Measurements from ENCODE around the gene FAR1. TPM values are rescaled to one million over a fixed set of nuclear protein-coding genes. Genes with fewer than 3 reads are reported as not detected.
"Not testable (repeated sequence)": the region's sequence is repeated elsewhere in the genome, so short reads cannot be mapped to it uniquely, and the experiment has no call there.

The FAR1 gene
- total RNA-seq, 2 experiments from 2014 or later = 37.2 to 42.3 TPM

DNA sequence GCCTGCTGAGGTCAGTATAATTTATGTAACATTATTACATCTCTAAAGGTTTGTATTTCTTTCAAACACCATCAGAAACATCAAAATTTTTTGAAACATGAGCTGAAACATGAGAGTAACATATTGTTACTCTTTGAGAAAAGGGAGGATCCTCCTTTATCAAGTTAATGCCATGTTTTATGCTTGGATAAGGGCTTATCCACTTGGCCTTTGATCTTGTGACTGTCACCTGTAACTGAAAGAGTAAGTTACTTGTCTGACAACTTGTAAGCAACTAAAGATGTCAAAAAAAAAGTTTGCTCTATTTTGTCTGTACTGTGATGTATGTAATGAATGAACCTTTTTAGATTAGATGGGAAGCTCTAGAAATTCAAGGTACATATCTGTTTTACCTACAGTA, 59.6 kb downstream of the FAR1 start:
- CTCF ChIA-PET = interaction anchor here (0.7 to 0.8 kb wide), 3 partner anchors 13 to 421 kb away, joined by 3 to 4 read pairs (median 3); no protein-coding TSS in a partner anchor
- DNase-seq = no peak
- no peak overlapping the region for H3K4me3 Mint-ChIP-seq
- H3K4me1 Mint-ChIP-seq (ENCODE audit: low read depth) = no peaks in the 10 kb centered on the region
- peaks cover 17% of the 10 kb centered on the region for H3K36me3 Mint-ChIP-seq (ENCODE audit: low read depth)
- intact Hi-C loops (cut with micrococcal nuclease) = no loop called here
- H3K27ac Mint-ChIP-seq = no peak overlapping the region
- no peaks in the 10 kb centered on the region for H3K9me3 Mint-ChIP-seq
- no peaks in the 10 kb centered on the region for H3K27me3 Mint-ChIP-seq (ENCODE audit: low read depth)

DNA sequence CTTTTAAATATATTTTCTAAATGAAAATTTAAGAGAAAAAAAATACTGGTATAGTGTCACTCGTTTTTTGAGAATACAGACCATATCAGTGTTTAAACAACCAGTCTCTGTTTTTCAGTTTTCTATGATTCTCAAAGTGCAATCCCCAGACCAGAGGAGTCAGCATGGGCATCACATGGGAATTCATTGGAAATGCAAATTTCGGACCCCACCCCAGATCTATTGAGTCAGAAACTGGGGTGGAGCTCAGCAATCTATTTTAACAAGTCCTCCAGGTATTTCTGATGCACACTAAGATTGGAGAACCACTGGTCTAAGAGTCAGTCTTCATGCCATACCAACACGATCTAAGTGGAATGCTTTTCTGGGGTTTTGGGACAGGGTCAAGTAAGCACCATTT, 66.1 kb downstream of the FAR1 start:
- intact Hi-C loops (cut with micrococcal nuclease) = no loop called here
- H3K27ac Mint-ChIP-seq = no peak overlapping the region
- no peak for DNase-seq
- H3K9me3 Mint-ChIP-seq = no peaks in the 10 kb centered on the region
- H3K4me3 Mint-ChIP-seq = no peak overlapping the region
- H3K4me1 Mint-ChIP-seq (ENCODE audit: low read depth) = no peaks in the 10 kb centered on the region
- CTCF ChIA-PET = no interaction called here
- peaks cover 4% of the 10 kb centered on the region for H3K36me3 Mint-ChIP-seq (ENCODE audit: low read depth)
- H3K27me3 Mint-ChIP-seq (ENCODE audit: low read depth) = no peaks in the 10 kb centered on the region

DNA sequence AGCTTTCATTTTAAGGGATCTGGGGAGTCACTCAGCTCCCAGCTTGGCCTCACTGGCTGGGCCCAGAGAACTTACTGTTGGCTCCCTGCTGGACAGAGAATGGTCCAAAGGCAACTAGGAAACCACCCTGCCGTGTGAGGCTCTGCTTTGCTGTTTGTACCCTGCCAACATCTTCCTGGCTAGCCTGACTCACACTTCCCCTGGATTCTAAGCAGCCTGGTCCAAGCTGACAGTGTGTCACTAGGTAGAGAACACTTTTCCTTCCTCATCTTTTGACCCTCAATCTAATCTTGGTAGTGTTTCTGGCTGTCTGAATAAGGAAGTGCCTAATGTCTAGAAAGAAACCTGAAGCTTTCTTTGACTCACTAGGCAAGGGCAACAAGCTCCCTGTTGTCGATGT, 76.7 kb downstream of the FAR1 start:
- Mint-ChIP-seq H3K27ac (no peak overlapping the region), H3K4me1 (ENCODE audit: low read depth) (no peaks in the 10 kb centered on the region), H3K9me3 (no peaks in the 10 kb centered on the region), H3K27me3 (ENCODE audit: low read depth) (peaks cover 17% of the 10 kb centered on the region), H3K4me3 (no peak overlapping the region), H3K36me3 (ENCODE audit: low read depth) (no peaks in the 10 kb centered on the region)
- DNase-seq = no peak
- intact Hi-C loops (cut with micrococcal nuclease) = no loop called here
- CTCF ChIA-PET = no interaction called here

- H3K4me1 Mint-ChIP-seq (ENCODE audit: low read depth); H3K9me3 Mint-ChIP-seq; DNase-seq; H3K27ac Mint-ChIP-seq; H3K36me3 Mint-ChIP-seq (ENCODE audit: low read depth); CTCF ChIA-PET; intact Hi-C loops (cut with micrococcal nuclease); H3K27me3 Mint-ChIP-seq (ENCODE audit: low read depth); H3K4me3 Mint-ChIP-seq: not testable (repeated sequence)
Observed at GRCh38 chr11:13753316-13753715, 84.8 kb downstream of the FAR1 start.

DNA sequence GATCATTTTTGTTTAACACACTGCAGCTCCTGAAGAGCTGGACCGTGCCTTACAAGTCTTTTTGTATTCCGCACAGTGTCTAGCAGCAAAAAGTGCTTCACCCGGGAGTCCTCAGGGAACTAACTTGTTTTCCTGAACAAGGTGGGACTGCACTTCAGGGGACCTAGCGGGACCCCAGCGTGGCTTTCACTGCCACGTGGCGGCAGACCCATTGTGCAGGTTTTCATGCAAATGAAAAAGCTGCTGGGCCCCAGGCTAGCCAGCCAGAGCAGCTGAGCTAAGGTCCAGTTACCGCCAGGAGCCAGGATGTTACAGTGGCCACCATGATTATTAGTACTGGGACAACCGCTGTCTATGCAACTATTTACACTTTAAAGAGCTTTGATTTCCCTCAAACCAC, 90.6 kb downstream of the FAR1 start:
- no peak for DNase-seq
- Mint-ChIP-seq H3K27me3 (ENCODE audit: low read depth) (no peaks in the 10 kb centered on the region), H3K4me1 (ENCODE audit: low read depth) (no peaks in the 10 kb centered on the region), H3K9me3 (no peaks in the 10 kb centered on the region), H3K4me3 (no peak overlapping the region), H3K27ac (no peak overlapping the region), H3K36me3 (ENCODE audit: low read depth) (no peaks in the 10 kb centered on the region)
- intact Hi-C loops (cut with micrococcal nuclease) = no loop called here
- CTCF ChIA-PET = no interaction called here

DNA sequence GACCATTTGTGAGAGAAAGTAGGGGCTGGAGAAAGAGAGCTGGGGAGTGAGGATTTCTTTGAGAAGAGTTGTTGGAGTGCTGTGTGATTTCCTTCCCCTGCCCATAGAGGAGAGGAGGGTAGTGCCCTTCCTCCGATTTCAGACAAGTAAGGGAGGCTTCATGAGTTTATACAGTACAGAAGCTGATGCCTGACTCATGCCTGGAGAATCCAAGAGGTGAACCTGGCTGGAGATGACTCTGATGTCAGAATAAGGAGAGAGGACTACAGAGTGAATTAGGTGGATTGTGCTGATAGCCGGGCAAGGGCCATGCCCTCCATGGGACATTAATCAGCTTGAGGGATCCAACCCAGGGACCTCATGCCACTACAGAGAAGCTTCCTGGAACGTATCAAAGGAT, 91.6 kb downstream of the FAR1 start:
- CTCF ChIA-PET = interaction anchor here (0.9 to 1.0 kb wide), 2 partner anchors 183 to 198 kb away, joined by 3 read pairs; no protein-coding TSS in a partner anchor
- no peaks in the 10 kb centered on the region for H3K27me3 Mint-ChIP-seq (ENCODE audit: low read depth)
- no peaks in the 10 kb centered on the region for H3K4me1 Mint-ChIP-seq (ENCODE audit: low read depth)
- DNase-seq = no peak
- intact Hi-C loops (cut with micrococcal nuclease) = no loop called here
- no peaks in the 10 kb centered on the region for H3K36me3 Mint-ChIP-seq (ENCODE audit: low read depth)
- H3K27ac Mint-ChIP-seq = no peak overlapping the region
- H3K4me3 Mint-ChIP-seq = no peak overlapping the region
- H3K9me3 Mint-ChIP-seq = no peaks in the 10 kb centered on the region

- no peak for DNase-seq
- H3K36me3 Mint-ChIP-seq (ENCODE audit: low read depth) = no peaks in the 10 kb centered on the region
- no peaks in the 10 kb centered on the region for H3K9me3 Mint-ChIP-seq
- CTCF ChIA-PET = interaction anchor here (1.0 to 1.4 kb wide), 2 partner anchors 11 to 182 kb away, joined by 3 to 5 read pairs; no protein-coding TSS in a partner anchor
- H3K27ac Mint-ChIP-seq = no peak overlapping the region
- H3K27me3 Mint-ChIP-seq (ENCODE audit: low read depth) = no peaks in the 10 kb centered on the region
- H3K4me3 Mint-ChIP-seq = no peak overlapping the region
- intact Hi-C loops (cut with micrococcal nuclease) = no loop called here
- no peaks in the 10 kb centered on the region for H3K4me1 Mint-ChIP-seq (ENCODE audit: low read depth)
Observed at GRCh38 chr11:13761250-13761649, 92.8 kb downstream of the FAR1 start.

DNA sequence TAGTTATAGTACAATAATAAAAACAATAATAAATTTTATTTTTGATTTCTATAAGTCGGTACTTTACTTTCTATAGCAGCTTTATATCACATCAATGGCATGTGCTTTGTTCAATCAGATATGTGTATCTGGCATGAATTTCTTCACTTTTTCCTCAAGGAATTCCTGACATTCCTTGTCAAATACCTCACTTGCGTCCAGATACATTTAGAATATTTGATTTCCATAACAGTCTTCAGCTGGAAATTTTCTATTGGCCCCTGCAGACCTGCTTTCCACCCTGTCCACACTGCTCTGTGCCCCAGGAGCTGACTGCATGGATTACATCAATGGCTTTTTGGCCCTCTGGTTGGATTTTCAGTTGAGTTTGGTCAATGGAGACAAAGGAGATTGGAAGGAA, 93.2 kb downstream of the FAR1 start:
- H3K4me3 Mint-ChIP-seq = no peak overlapping the region
- CTCF ChIA-PET = interaction anchor here (1.4 kb wide), 1 partner anchor 11 kb away, joined by 5 read pairs; no protein-coding TSS in a partner anchor
- intact Hi-C loops (cut with micrococcal nuclease) = no loop called here

DNA sequence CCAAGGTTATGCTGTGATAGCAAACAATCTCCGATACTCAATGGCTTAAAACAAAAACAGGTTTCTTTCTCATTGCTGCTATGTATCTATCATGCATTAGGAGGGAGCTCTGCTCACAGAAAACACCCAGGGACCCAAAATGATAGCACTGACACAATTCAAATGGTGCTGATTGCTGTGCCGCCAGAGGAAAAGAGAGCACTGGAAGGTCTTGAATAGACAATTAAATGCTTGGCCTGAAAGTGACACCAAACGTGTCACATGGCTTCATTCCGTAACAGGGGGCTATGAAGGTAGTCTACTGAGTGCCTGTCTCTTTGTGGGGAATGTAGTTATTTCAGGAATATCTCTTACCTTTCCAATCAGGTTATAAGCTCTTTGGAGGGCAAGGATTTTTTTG, 94.2 kb downstream of the FAR1 start:
- no peak overlapping the region for H3K4me3 Mint-ChIP-seq
- no peaks in the 10 kb centered on the region for H3K27me3 Mint-ChIP-seq (ENCODE audit: low read depth)

More for the DNA sequence above, 93.2 kb downstream of the FAR1 start:
- DNase-seq = no peak
- Mint-ChIP-seq H3K9me3 (no peaks in the 10 kb centered on the region), H3K27me3 (ENCODE audit: low read depth) (no peaks in the 10 kb centered on the region), H3K4me1 (ENCODE audit: low read depth) (no peaks in the 10 kb centered on the region), H3K36me3 (ENCODE audit: low read depth) (no peaks in the 10 kb centered on the region), H3K27ac (no peak overlapping the region)

DNA sequence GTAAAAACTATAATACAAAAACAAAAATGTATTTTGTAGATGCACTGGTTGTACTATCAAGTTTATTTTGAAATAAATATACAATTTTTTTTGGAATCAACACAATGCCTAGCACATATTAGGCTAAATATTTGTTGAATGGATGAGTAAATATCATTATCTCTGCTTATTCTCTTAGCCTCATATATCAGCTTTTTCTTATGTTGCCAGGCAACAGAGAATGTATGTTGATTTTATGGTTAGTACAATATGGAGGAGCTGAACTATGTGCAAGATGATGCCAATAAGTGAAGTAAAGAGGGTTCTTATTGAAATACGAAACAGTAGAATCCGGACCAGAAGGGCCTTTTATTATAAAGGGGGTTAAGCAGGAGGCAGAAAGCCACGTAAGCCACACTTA, 94.9 kb downstream of the FAR1 start:
- no peaks in the 10 kb centered on the region for H3K4me1 Mint-ChIP-seq (ENCODE audit: low read depth)
- H3K9me3 Mint-ChIP-seq = no peaks in the 10 kb centered on the region
- CTCF ChIA-PET = no interaction called here
- no peaks in the 10 kb centered on the region for H3K27me3 Mint-ChIP-seq (ENCODE audit: low read depth)
- intact Hi-C loops (cut with micrococcal nuclease) = no loop called here
- DNase-seq = no peak
- no peak overlapping the region for H3K4me3 Mint-ChIP-seq
- H3K36me3 Mint-ChIP-seq (ENCODE audit: low read depth) = no peaks in the 10 kb centered on the region
- no peak overlapping the region for H3K27ac Mint-ChIP-seq

More for the DNA sequence above, 94.2 kb downstream of the FAR1 start:
- H3K27ac Mint-ChIP-seq = no peak overlapping the region
- DNase-seq = no peak
- H3K4me1 Mint-ChIP-seq (ENCODE audit: low read depth) = no peaks in the 10 kb centered on the region
- no peaks in the 10 kb centered on the region for H3K9me3 Mint-ChIP-seq
- H3K36me3 Mint-ChIP-seq (ENCODE audit: low read depth) = no peaks in the 10 kb centered on the region
- intact Hi-C loops (cut with micrococcal nuclease) = no loop called here
- CTCF ChIA-PET = no interaction called here

- CTCF ChIA-PET = no interaction called here
- Mint-ChIP-seq H3K27ac (no peak overlapping the region), H3K4me1 (ENCODE audit: low read depth) (no peaks in the 10 kb centered on the region), H3K4me3 (no peak overlapping the region), H3K27me3 (ENCODE audit: low read depth) (no peaks in the 10 kb centered on the region), H3K9me3 (no peaks in the 10 kb centered on the region), H3K36me3 (ENCODE audit: low read depth) (no peaks in the 10 kb centered on the region)
- intact Hi-C loops (cut with micrococcal nuclease) = no loop called here
- DNase-seq = no peak
Observed at GRCh38 chr11:13765886-13766285, 97.4 kb downstream of the FAR1 start.

DNA sequence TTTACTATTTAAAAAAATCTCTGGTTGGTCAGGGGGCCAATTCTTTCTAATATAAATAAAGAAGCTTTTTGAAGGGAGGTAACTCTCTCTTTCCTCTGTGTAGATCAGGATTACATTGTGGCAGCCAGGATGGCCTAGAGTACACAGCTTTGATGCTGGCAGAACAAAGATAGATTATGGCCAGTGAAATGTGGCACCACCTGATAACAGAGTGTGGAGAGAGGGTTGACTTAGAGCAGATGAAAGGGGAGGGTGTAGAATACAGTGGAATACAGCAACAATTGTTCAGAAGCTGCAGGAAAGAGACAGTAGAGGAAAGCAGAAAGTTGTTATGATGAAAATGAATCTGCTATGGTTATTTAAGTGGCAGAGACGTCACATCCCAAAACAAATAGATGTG, 99.0 kb downstream of the FAR1 start:
- no peak overlapping the region for H3K27ac Mint-ChIP-seq
- H3K4me1 Mint-ChIP-seq (ENCODE audit: low read depth) = no peaks in the 10 kb centered on the region
- no peak overlapping the region for H3K4me3 Mint-ChIP-seq
- intact Hi-C loops (cut with micrococcal nuclease) = no loop called here
- H3K9me3 Mint-ChIP-seq = no peaks in the 10 kb centered on the region
- no peaks in the 10 kb centered on the region for H3K27me3 Mint-ChIP-seq (ENCODE audit: low read depth)
- CTCF ChIA-PET = interaction anchor here (0.8 to 1.6 kb wide), 2 partner anchors 8 to 203 kb away, joined by 3 to 4 read pairs; no protein-coding TSS in a partner anchor
- H3K36me3 Mint-ChIP-seq (ENCODE audit: low read depth) = no peaks in the 10 kb centered on the region
- no peak for DNase-seq

DNA sequence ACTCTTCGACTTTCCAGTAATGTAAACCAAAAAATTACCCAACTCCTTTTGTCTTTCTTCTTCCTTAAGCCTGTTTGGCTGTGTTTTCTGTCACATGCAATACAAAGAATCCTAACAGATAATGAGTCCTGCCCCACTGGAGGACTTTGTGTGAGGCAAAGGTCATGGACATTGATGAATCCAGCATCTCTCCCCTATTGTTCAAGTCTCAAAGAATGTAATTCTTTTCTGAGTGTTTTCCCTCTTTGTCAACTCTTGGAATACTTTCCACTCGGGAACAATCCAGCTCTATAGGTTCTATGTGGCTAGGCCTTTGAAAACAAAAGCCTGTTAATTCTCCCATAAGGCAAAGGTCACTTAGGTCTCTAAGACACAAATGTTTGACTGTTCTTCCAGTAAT, 100.7 kb downstream of the FAR1 start:
- CTCF ChIA-PET = interaction anchor here (4.6 kb wide), 1 partner anchor 379 kb away, joined by 31 read pairs; no protein-coding TSS in a partner anchor
- Mint-ChIP-seq H3K9me3 (no peaks in the 10 kb centered on the region), H3K27ac (no peak overlapping the region), H3K4me1 (ENCODE audit: low read depth) (no peaks in the 10 kb centered on the region), H3K27me3 (ENCODE audit: low read depth) (no peaks in the 10 kb centered on the region), H3K36me3 (ENCODE audit: low read depth) (no peaks in the 10 kb centered on the region), H3K4me3 (no peak overlapping the region)
- intact Hi-C loops (cut with micrococcal nuclease) = no loop called here
- no peak for DNase-seq
